GM12892 (cell line): ENCODE measurements around the gene OR4C11. TPM values are rescaled to one million over a fixed set of nuclear protein-coding genes. Genes with fewer than 3 reads are reported as not detected.

Experiments used
- DNase-seq: peaks from one replicate; pipeline ENCODE4 v3.0.0; 2011; ENCODE audit not compliant: insufficient read length
- FAIRE-seq: peaks from 2 replicates; lab custom pipeline; 2011; peaks lifted over from hg19 to GRCh38; lab: Jason Lieb, UNC
- POLR2A ChIP-seq: IDR thresholded peaks from 2 replicates; pipeline ENCODE4 v1.6.1; 2011; ENCODE audit warnings: low read depth, low read length, control low read depth
- POLR2AphosphoS5 ChIP-seq: IDR thresholded peaks from 2 replicates; pipeline ENCODE4 v1.6.1; 2011; ENCODE audit warnings: low read depth, low read length, control low read depth
- TAF1 ChIP-seq: IDR thresholded peaks from 2 replicates; pipeline ENCODE4 v1.6.1; 2011; ENCODE audit warnings: low read depth, mild to moderate bottlenecking, control low read depth, low read length, borderline replicate concordance
- polyA plus RNA-seq: library from polyadenylated mRNA; unstranded; fragments of >200 nt; gene quantifications from one replicate; pipeline ENCODE4 v1.2.1, GENCODE V29; 2012; ENCODE audit warnings: missing spikeins, inconsistent platforms; ENCODE audit not compliant: missing spikeins

The OR4C11 gene
- polyA plus RNA-seq = not detected

- TF ChIP-seq POLR2AphosphoS5 (no peak), TAF1 (no peak), POLR2A (no peak)
- FAIRE-seq (no peak), DNase-seq (no peak)
These were observed at the start of gene OR4C11 for GRCh38 chr11:55607545-55607944. TSS of gene OR4C11 (minus strand) at chr11:55607645. CDS start at chr11:55604373, 3,272 bp downstream.

- no peak for DNase-seq
- no peak for FAIRE-seq
- TF ChIP-seq TAF1 (no peak), POLR2A (no peak), POLR2AphosphoS5 (no peak)
These were observed 47.7 kb upstream of the OR4C11 start for GRCh38 chr11:55655096-55655495.

- FAIRE-seq (peak; percentile 14), DNase-seq (no peak)
- no peak for TF ChIP-seq TAF1
- no peak for TF ChIP-seq POLR2AphosphoS5
- TF ChIP-seq POLR2A = no peak
These were observed 45.1 kb upstream of the OR4C11 start for GRCh38 chr11:55652560-55652959.

GRCh38 chr11:55648027-55648426, 40.6 kb upstream of the OR4C11 start, which contains the start of gene OR4S2:
TSS of gene OR4S2 (plus strand) at chr11:55648327. CDS start at chr11:55650904, 2,577 bp downstream.
- TF ChIP-seq POLR2A = no peak
- no peak for TF ChIP-seq TAF1
- TF ChIP-seq POLR2AphosphoS5 = no peak
- DNase-seq (no peak), FAIRE-seq (no peak)

GRCh38 chr11:55634813-55635212, 27.4 kb upstream of the OR4C11 start, which contains the start of gene OR4P4:
TSS of gene OR4P4 (plus strand) at chr11:55635113.
- TF ChIP-seq POLR2A (no peak), TAF1 (no peak), POLR2AphosphoS5 (no peak)
- no peak for FAIRE-seq
- no peak for DNase-seq

GRCh38 chr11:55624531-55624930, 17.1 kb upstream of the OR4C11 start:
- no peak for FAIRE-seq
- TF ChIP-seq POLR2AphosphoS5 = no peak
- no peak for TF ChIP-seq POLR2A
- no peak for TF ChIP-seq TAF1
- no peak for DNase-seq

GRCh38 chr11:55572548-55572947, 34.9 kb downstream of the OR4C11 start:
- FAIRE-seq = peak; percentile 24
- DNase-seq = no peak
- no peak for TF ChIP-seq TAF1
- TF ChIP-seq POLR2A = no peak
- no peak for TF ChIP-seq POLR2AphosphoS5

GRCh38 chr11:55571828-55572227, 35.6 kb downstream of the OR4C11 start, which contains the start of gene OR4C16:
TSS of gene OR4C16 (plus strand) at chr11:55572128. CDS start at chr11:55572128, 0 bp downstream.
- TF ChIP-seq TAF1 = no peak
- no peak for TF ChIP-seq POLR2AphosphoS5
- no peak for TF ChIP-seq POLR2A
- no peak for FAIRE-seq
- no peak for DNase-seq

- FAIRE-seq = no peak
- DNase-seq = no peak
- no peak for TF ChIP-seq POLR2AphosphoS5
- TF ChIP-seq TAF1 = no peak
- TF ChIP-seq POLR2A = no peak
These were observed 53.3 kb downstream of the OR4C11 start, which contains the start of gene OR4C15 for GRCh38 chr11:55554169-55554568. TSS of gene OR4C15 (plus strand) at chr11:55554469. CDS start at chr11:55554469, 0 bp downstream.
